ENCODE results near the gene MRPL24. TPM values are rescaled to one million over a fixed set of nuclear protein-coding genes. Genes with fewer than 3 reads are reported as not detected.

Gene MRPL24
- total and polyA plus RNA-seq, 2 of the 4 experiments (the other 2 are of a cell fraction) = 68.8 to 99.5 TPM

DNA sequence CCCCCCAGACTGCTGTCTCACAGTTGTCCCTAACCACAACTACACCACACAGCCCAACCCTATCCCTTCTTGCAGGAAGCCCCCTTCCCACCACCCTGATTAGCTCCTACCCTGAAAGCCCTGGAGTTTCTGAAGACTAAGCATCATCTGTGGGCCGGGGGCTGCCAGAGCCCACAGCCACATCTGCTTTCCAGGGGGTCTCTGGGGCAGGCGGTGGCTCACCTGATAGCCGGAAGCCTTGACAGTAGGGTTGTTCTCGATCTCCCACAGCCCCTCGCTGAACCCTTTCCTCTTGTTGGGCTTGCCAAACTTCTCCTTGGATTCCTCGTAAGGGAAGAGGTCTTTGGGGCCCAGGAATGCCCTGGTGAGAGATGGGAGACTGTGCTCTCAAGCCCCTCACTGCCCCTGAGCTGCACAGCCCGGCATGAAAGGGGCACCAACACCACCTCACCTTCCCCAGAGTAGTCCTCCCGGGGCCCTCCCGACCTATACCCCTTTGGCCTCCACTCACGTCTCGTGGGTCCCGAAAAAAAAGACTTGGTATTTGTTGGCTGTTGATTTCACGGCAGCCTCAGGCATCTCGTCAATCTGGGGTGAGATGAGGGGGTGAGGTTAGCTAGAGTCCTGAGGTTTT, 4.0 kb upstream of the MRPL24 start:
- Histone ChIP-seq H2BK120ac (ENCODE audit: low read depth, low read length) (no peak overlapping the region), H3K27ac (ENCODE audit: insufficient read depth, low read length) (no peak overlapping the region), H2AK9ac (replicated peaks; ENCODE audit: low read depth, low read length, poor library complexity) (no peak overlapping the region), H3K9me3 (ENCODE audit: control insufficient read depth, insufficient read depth, low read length) (no peaks in the 10 kb centered on the region), H4K5ac (ENCODE audit: low read depth, low read length) (no peak overlapping the region), H3K4ac (ENCODE audit: low read depth, low read length) (no peak overlapping the region), H3K27me3 (ENCODE audit: control insufficient read depth, insufficient read depth, low read length) (no peaks in the 10 kb centered on the region), H3K18ac (ENCODE audit: low read depth, low read length) (no peak overlapping the region), H3K9ac (ENCODE audit: low read depth, low read length) (no peak overlapping the region), H2BK15ac (ENCODE audit: low read depth, low read length) (no peak overlapping the region), H2BK20ac (ENCODE audit: low read depth, low read length) (no peak overlapping the region), H3K4me2 (ENCODE audit: low read depth, low read length) (no peak overlapping the region), H4K20me1 (ENCODE audit: insufficient read depth, low read length) (0 out of 2 replicates have a peak, but pooled peaks cover 11% of the 10 kb centered on the region), H3K23ac (ENCODE audit: low read depth, low read length) (no peak overlapping the region), H2AK5ac (ENCODE audit: low read depth, low read length) (no peak overlapping the region), H3K9me1 (ENCODE audit: insufficient read depth, low read length) (peaks cover 22% of the 10 kb centered on the region; the same call in 1 of the 2 replicates), H3K79me1 (ENCODE audit: low read depth in 1 of 2, low read length in 2 of 2) (peaks cover 6 to 76% of the 10 kb centered on the region in 2 experiments; a peak in 3 of 4 replicates), H2BK5ac (ENCODE audit: low read depth, low read length, poor library complexity, severe bottlenecking) (no peak overlapping the region), H3K36me3 (ENCODE audit: control insufficient read depth, insufficient read depth, low read length) (peaks cover 22% of the 10 kb centered on the region), H3K4me1 (ENCODE audit: control insufficient read depth, insufficient read depth, low read length) (peaks cover 33% of the 10 kb centered on the region), H3K14ac (replicated peaks; ENCODE audit: low read depth, low read length) (no peak overlapping the region), H4K8ac (ENCODE audit: low read depth in 2 of 2, low read length in 2 of 2) (no peak overlapping the region), H4K91ac (ENCODE audit: insufficient read depth, low read depth, low read length) (no peak overlapping the region), H3K4me3 (ENCODE audit: insufficient read depth, low read depth, low read length) (no peak overlapping the region), H3K56ac (ENCODE audit: extremely low read depth, insufficient read depth, low read length) (no peak overlapping the region), H2AFZ (replicated peaks; ENCODE audit: low read length, poor library complexity) (no peak overlapping the region)
- intact Hi-C loops (cut with micrococcal nuclease) (no loop called here), dilution Hi-C loops (cut with HindIII; ENCODE audit: low sequenced_read_pairs, unreplicated experiment) (no loop called here), in situ Hi-C loops (cut with MboI; ENCODE audit: low sequenced_read_pairs) (no loop called here)
- no TSS peak for BruUV-seq (replicated peaks)
- WGBS, 2 experiments (ENCODE audit: extremely low coverage in 2 of 2, insufficient read length in 1 of 2) = no CpG with 5 or more reads among the region's 14 CpGs
- DNase-seq = no peak
- ChIA-PET POLR2A (ENCODE audit: unreplicated experiment) (no interaction called here), CTCF (no interaction called here)
- no peak for ATAC-seq (ENCODE audit: low read depth)
- TF ChIP-seq BHLHE40 (IDR thresholded peaks at IDR 0.05; ENCODE audit: low read depth, low read length) (no peak), RFX5 (IDR thresholded peaks at IDR 0.05; ENCODE audit: low read depth, low read length) (no peak), NFE2L2 (IDR thresholded peaks at IDR 0.05; ENCODE audit: low read depth, low read length) (no peak), FOS (IDR thresholded peaks at IDR 0.05; ENCODE audit: low read depth, low read length) (no peak), CHD1 (IDR thresholded peaks at IDR 0.05; ENCODE audit: low read depth, low read length) (no peak), POLR2A (IDR thresholded peaks at IDR 0.05; ENCODE audit: low read depth, low read length) (no peak)

Measured in IMR-90 (cell line).